SK-N-MC (cell line): ENCODE data around the gene OPCML.

Experiments
- DNase-seq: peaks from one replicate; pipeline ENCODE4 v3.0.0-alpha.2; 2011; ENCODE audit warnings: low read depth, low spot score
- H3K27ac ChIP-seq: fragments of 200-600 bp; sonication (generic); 2 replicates; pipeline ENCODE4 v1.5.1; 2016; ENCODE audit warnings: mixed run types
- H3K36me3 ChIP-seq: fragments of 200-600 bp; sonication (generic); 2 replicates; pipeline ENCODE4 v1.6.1; 2017; ENCODE audit warnings: antibody characterized with exemption, low read length, mixed read lengths; ENCODE audit not compliant: insufficient read depth
- H3K4me3 ChIP-seq: fragments of 200-600 bp; sonication (generic); 2 replicates; pipeline ENCODE4 v1.5.1; 2016
- H3K9ac ChIP-seq: fragments of 200-600 bp; sonication (generic); 2 replicates; pipeline ENCODE4 v1.8.0; 2017; ENCODE audit warnings: mixed run types, mixed read lengths; ENCODE audit not compliant: insufficient read length
- H3K9me3 ChIP-seq: fragments of 200-600 bp; sonication (generic); 2 replicates; pipeline ENCODE4 v1.6.1; 2017; ENCODE audit warnings: low read depth, mild to moderate bottlenecking, antibody characterized with exemption, low read length, moderate library complexity, mixed read lengths
- EZH2 ChIP-seq: fragments of 200-600 bp; sonication (generic); IDR thresholded peaks from one replicate; pipeline ENCODE4 v1.6.1; 2017; ENCODE audit warnings: antibody characterized with exemption
- FOXP2 ChIP-seq: optimal IDR thresholded peaks from 2 replicates; pipeline ENCODE3; 2011; ENCODE audit warnings: mild to moderate bottlenecking, moderate library complexity; ENCODE audit not compliant: insufficient read depth; ENCODE audit errors: extremely low read length, control extremely low read depth
- POLR2AphosphoS5 ChIP-seq: IDR thresholded peaks from 2 replicates; pipeline ENCODE4 v1.6.1; 2012; ENCODE audit warnings: mild to moderate bottlenecking, low read depth, low read length, borderline replicate concordance

OPCML gene

GRCh38 chr11:132803436-132803835 lies 728.9 kb downstream of the OPCML start:
- Histone ChIP-seq H3K9ac (no peak overlapping the region), H3K9me3 (no peaks in the 10 kb centered on the region), H3K4me3 (no peak overlapping the region), H3K36me3 (no peaks in the 10 kb centered on the region), H3K27ac (no peak overlapping the region)
- DNase-seq: no peak
- no peak for TF ChIP-seq EZH2
- no peak for TF ChIP-seq FOXP2
- no peak for TF ChIP-seq POLR2AphosphoS5

- no peak overlapping the region for H3K27ac ChIP-seq
- no peak overlapping the region for H3K4me3 ChIP-seq
- H3K36me3 ChIP-seq: no peaks in the 10 kb centered on the region
- H3K9me3 ChIP-seq: no peaks in the 10 kb centered on the region
- H3K9ac ChIP-seq: no peak overlapping the region
- no peak for DNase-seq
- TF ChIP-seq FOXP2 (no peak), POLR2AphosphoS5 (no peak)
Measured at GRCh38 chr11:132802947-132803346, 729.4 kb downstream of the OPCML start.

DNA sequence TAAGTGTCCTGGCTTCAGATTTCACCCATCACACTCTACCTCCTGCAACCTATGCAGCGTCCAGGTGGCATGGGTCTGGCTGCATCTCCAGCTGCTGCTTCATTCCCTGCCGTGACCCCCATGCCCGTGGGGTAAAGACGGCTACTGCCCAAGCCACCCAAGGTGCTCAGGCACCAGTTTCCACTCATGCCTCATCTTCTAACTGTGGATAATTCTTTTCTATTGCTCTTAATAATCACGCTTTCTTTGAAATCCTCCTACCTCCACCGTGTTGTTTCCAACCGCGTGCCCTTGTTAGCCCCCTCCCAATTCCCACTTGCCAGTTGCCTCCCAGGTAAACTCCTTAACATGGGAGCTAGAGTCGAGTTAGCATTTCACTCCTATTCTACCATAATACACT lies 738.5 kb downstream of the OPCML start:
- DNase-seq: no peak
- no peak for TF ChIP-seq EZH2
- no peak for TF ChIP-seq POLR2AphosphoS5
- TF ChIP-seq FOXP2: no peak
- Histone ChIP-seq H3K27ac (no peak overlapping the region), H3K4me3 (no peak overlapping the region), H3K9me3 (no peaks in the 10 kb centered on the region), H3K36me3 (no peaks in the 10 kb centered on the region), H3K9ac (no peak overlapping the region)

- TF ChIP-seq FOXP2 (no peak), POLR2AphosphoS5 (no peak), EZH2 (no peak)
- Histone ChIP-seq H3K4me3 (no peak overlapping the region), H3K9me3 (no peaks in the 10 kb centered on the region), H3K36me3 (no peaks in the 10 kb centered on the region), H3K27ac (no peak overlapping the region), H3K9ac (no peak overlapping the region)
- no peak for DNase-seq
Measured at GRCh38 chr11:132792341-132793140, 739.8 kb downstream of the OPCML start.

DNA sequence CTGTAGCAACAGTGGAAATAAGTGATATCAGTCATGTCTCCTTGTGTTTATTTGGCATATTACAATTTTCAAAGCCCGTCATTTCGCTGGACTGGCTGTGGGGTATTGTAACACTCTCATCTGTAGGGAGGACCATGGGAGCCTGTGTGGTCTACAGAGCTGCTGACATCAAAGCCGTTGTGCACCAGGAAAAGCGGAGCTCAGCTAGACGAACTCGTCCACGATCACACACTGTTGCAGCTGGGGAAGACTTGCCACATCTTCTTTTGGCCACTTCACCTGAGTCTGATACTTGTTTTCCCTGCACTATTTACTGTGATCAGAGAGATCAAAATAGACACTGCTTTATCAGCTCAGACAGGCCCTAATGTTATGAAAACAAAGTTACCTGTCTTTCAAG lies 741.3 kb downstream of the OPCML start:
- no peak for DNase-seq
- no peaks in the 10 kb centered on the region for H3K9me3 ChIP-seq
- H3K4me3 ChIP-seq: no peak overlapping the region
- TF ChIP-seq FOXP2 (no peak), POLR2AphosphoS5 (no peak), EZH2 (no peak)
- H3K9ac ChIP-seq: no peak overlapping the region
- no peaks in the 10 kb centered on the region for H3K36me3 ChIP-seq
- H3K27ac ChIP-seq: no peak overlapping the region

DNA sequence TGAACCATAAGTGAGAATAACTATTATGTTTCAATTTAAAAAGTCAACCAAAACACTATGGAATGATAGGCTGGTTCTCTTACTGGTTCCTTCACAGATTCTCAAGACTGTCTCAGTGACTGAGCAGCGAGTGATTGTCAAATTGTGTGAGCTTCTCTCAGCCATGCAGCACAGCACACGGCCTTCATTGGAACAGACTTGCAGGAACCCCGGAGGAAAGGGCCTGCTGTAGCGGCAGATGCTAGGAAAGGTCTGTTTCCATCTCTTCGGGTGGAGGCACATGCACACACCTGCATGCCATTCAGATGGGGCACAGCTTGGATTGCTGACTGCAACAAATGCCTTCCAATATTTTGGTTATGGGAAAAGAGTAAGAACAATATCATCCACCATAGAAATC lies 741.8 kb downstream of the OPCML start:
- no peak for TF ChIP-seq EZH2
- no peak for TF ChIP-seq FOXP2
- TF ChIP-seq POLR2AphosphoS5: no peak
- Histone ChIP-seq H3K9ac (no peak overlapping the region), H3K9me3 (no peaks in the 10 kb centered on the region), H3K36me3 (no peaks in the 10 kb centered on the region), H3K4me3 (no peak overlapping the region), H3K27ac (no peak overlapping the region)
- DNase-seq: no peak

DNA sequence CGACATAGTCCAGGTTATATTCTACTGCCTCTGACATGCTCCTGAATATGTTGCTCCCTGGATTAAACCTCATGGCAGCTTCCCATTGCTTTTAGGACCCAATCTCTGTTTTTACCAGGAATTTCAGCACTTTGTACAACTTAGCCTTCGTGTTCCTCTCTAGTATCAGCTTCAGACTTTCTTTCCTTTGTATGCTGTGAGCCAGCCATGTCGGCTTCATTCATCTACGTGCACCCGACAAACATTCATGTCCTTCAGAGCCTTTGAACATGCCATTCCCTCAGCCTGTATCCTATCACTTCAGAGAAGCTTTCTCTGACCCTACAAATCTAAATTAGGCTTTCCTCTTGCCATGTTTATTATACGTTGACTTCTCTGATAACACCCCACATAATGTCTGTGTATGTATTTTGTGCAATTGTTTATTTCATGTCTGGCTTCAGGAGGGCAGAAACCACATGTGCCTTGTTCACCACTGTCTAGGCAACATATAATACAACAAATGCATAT lies 743.4 kb downstream of the OPCML start:
- DNase-seq: no peak
- TF ChIP-seq EZH2 (peak; percentile 53), POLR2AphosphoS5 (no peak)
- Histone ChIP-seq H3K27ac (no peak overlapping the region), H3K36me3 (no peaks in the 10 kb centered on the region), H3K9me3 (no peaks in the 10 kb centered on the region), H3K9ac (no peak overlapping the region), H3K4me3 (no peak overlapping the region)

GRCh38 chr11:132785878-132786277 lies 746.4 kb downstream of the OPCML start:
- no peak for DNase-seq
- H3K9me3 ChIP-seq: no peaks in the 10 kb centered on the region
- no peak overlapping the region for H3K9ac ChIP-seq
- no peaks in the 10 kb centered on the region for H3K36me3 ChIP-seq
- H3K4me3 ChIP-seq: no peak overlapping the region
- TF ChIP-seq POLR2AphosphoS5 (no peak), EZH2 (no peak), FOXP2 (no peak)
- H3K27ac ChIP-seq: no peak overlapping the region

DNA sequence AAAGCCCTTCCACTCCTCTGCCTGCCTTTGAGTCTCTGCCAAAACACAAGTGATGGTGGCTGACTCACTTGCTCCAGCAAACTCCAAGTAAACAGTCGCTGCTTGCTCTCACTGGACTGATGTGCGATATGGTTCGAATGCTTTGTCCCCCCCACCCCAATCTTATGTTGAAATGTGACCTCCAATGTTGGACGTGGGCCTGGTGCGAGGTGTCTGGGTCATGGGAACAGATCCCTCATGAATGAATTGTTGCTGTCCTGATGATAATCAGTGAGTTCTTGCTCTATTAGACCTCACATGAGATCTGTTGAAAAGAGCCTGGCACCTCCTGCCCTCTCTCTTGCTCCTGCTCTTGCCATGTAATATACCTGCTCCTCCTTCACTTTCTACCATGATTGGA lies 747.9 kb downstream of the OPCML start:
- Histone ChIP-seq H3K36me3 (no peaks in the 10 kb centered on the region), H3K27ac (no peak overlapping the region), H3K9ac (no peak overlapping the region), H3K4me3 (no peak overlapping the region), H3K9me3 (no peaks in the 10 kb centered on the region)
- DNase-seq: no peak
- TF ChIP-seq FOXP2: no peak

GRCh38 chr11:132782102-132782501 lies 750.2 kb downstream of the OPCML start:
- Histone ChIP-seq H3K4me3 (no peak overlapping the region), H3K27ac (no peak overlapping the region), H3K9me3 (no peaks in the 10 kb centered on the region), H3K36me3 (no peaks in the 10 kb centered on the region), H3K9ac (no peak overlapping the region)
- no peak for TF ChIP-seq FOXP2
- TF ChIP-seq EZH2: no peak
- no peak for TF ChIP-seq POLR2AphosphoS5
- no peak for DNase-seq
